ENCODE data around the gene ETV2. TPM values are rescaled to one million over a fixed set of nuclear protein-coding genes. Genes with fewer than 3 reads are reported as not detected.

Gene ETV2
- total RNA-seq, 1 donor from 2014 or later = 1.3 TPM

DNA sequence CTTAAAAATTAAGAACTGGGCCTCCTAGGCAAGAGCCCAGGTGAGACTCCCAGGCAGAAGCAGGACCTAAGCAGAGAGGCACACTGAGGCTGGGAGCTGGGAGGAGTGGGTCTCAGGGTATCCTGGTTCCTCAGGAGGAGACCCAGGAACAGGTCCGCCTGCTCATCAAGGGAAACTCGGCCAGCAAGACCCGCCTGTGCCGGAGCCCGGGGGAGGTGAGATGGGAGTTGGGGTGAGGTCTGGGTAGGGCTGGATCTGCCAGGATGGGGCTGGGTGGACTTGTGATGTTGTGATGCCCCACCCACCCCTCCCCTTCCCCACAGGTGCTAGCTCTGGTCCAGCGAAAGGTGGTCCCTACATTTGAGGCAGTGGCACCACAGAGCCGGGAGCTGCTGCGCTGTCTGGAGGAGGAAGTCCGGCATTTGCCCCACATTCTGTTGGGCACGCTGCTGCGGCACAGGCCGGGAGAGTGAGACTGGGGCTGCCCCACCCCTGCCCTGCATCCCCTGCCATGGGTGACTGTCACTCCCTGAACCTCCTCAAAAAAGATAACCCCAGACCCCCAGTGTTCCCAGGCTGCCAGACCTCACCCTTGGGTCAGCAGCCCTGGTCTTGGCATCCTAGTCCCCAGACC, 22.1 kb upstream of the ETV2 start:
- no peak overlapping the region for H3K4me3 Mint-ChIP-seq (ENCODE audit: unreplicated experiment)
- peaks cover 6% of the 10 kb centered on the region for H3K36me3 Mint-ChIP-seq (ENCODE audit: unreplicated experiment)
- no peaks in the 10 kb centered on the region for H3K4me1 Mint-ChIP-seq (ENCODE audit: unreplicated experiment)
- H3K27me3 Mint-ChIP-seq (ENCODE audit: unreplicated experiment) = no peaks in the 10 kb centered on the region
- no peaks in the 10 kb centered on the region for H3K9me3 Mint-ChIP-seq (ENCODE audit: unreplicated experiment)
- H3K27ac Mint-ChIP-seq (ENCODE audit: unreplicated experiment) = no peak overlapping the region
- DNase-seq (ENCODE audit: extremely low spot score, unreplicated experiment) = no peak
- TF ChIP-seq, protein P1, sequence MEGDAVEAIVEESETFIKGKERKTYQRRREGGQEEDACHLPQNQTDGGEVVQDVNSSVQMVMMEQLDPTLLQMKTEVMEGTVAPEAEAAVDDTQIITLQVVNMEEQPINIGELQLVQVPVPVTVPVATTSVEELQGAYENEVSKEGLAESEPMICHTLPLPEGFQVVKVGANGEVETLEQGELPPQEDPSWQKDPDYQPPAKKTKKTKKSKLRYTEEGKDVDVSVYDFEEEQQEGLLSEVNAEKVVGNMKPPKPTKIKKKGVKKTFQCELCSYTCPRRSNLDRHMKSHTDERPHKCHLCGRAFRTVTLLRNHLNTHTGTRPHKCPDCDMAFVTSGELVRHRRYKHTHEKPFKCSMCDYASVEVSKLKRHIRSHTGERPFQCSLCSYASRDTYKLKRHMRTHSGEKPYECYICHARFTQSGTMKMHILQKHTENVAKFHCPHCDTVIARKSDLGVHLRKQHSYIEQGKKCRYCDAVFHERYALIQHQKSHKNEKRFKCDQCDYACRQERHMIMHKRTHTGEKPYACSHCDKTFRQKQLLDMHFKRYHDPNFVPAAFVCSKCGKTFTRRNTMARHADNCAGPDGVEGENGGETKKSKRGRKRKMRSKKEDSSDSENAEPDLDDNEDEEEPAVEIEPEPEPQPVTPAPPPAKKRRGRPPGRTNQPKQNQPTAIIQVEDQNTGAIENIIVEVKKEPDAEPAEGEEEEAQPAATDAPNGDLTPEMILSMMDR (IDR thresholded peaks at IDR 0.05) = no peak

DNA sequence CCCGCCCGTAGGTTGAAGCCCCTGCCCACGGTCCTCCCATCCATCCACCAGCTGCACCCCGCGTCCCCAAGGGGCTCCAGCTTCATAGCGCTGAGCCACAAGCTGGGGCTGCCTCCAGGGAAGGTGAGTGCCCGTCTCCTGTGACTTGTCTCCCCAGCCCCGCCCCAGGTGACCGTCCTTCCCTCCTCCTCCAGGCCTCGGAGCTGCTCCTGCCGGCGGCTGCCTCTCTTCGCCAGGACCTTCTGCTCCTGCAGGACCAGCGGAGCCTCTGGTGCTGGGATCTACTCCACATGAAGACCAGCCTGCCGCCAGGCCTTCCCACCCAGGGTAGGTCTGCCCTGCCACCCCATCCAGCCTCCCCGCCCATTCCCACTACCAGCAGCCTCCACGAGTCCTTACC, 21.5 kb upstream of the ETV2 start:
- Mint-ChIP-seq H3K9me3 (ENCODE audit: unreplicated experiment) (no peaks in the 10 kb centered on the region), H3K4me1 (ENCODE audit: unreplicated experiment) (no peaks in the 10 kb centered on the region), H3K36me3 (ENCODE audit: unreplicated experiment) (peaks cover 6% of the 10 kb centered on the region), H3K27ac (ENCODE audit: unreplicated experiment) (no peak overlapping the region), H3K27me3 (ENCODE audit: unreplicated experiment) (no peaks in the 10 kb centered on the region), H3K4me3 (ENCODE audit: unreplicated experiment) (no peak overlapping the region)
- no peak for DNase-seq (ENCODE audit: extremely low spot score, unreplicated experiment)
- TF ChIP-seq, protein P1 (IDR thresholded peaks at IDR 0.05) = no peak

DNA sequence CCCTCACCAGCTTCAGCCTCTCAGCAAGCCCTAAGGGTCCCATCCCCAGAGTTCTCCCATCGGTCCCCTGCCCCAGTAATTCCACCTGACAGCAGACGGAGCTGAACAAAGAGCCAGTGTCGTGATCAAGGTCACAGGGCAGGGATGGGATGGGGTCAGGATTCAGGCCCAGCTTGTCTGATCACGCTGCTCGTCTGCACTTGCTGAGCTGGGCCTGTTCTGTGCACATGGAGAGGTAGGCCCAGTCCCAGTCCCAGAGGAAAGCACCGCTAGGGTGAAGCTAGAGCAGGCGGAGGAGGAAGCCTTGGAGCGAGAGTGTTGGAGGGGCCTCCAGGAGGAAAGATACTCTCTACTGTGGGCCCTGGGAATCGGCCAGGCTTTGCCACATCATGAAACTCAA, 19.8 kb upstream of the ETV2 start:
- no peaks in the 10 kb centered on the region for H3K9me3 Mint-ChIP-seq (ENCODE audit: unreplicated experiment)
- H3K27me3 Mint-ChIP-seq (ENCODE audit: unreplicated experiment) = no peaks in the 10 kb centered on the region
- H3K27ac Mint-ChIP-seq (ENCODE audit: unreplicated experiment) = no peak overlapping the region
- H3K36me3 Mint-ChIP-seq (ENCODE audit: unreplicated experiment) = peaks cover 3% of the 10 kb centered on the region
- TF ChIP-seq, protein P1 (IDR thresholded peaks at IDR 0.05) = no peak
- no peak overlapping the region for H3K4me3 Mint-ChIP-seq (ENCODE audit: unreplicated experiment)
- no peak for DNase-seq (ENCODE audit: extremely low spot score, unreplicated experiment)
- peaks cover 1% of the 10 kb centered on the region for H3K4me1 Mint-ChIP-seq (ENCODE audit: unreplicated experiment)

DNA sequence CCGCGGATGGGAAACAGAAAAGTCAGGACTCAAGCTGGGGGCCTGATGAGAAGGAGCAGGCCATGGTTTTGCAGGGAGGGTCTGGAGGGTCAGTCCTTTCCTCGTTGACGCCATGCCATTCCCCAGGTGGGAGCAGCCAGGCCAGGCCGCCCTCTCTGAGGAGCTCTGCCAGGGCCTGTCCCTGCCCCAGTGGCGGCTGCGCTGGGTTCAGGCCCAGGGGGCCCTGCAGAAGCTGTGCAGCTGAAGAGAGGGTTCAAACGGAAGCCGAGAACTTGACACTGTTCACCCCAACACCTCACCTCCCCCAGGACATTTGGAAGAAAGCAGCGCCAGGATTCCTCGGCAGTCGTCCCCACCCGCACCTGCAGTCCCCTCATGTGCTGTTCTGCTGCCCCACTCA, 18.8 kb upstream of the ETV2 start:
- no peaks in the 10 kb centered on the region for H3K9me3 Mint-ChIP-seq (ENCODE audit: unreplicated experiment)
- H3K4me3 Mint-ChIP-seq (ENCODE audit: unreplicated experiment) = no peak overlapping the region
- H3K36me3 Mint-ChIP-seq (ENCODE audit: unreplicated experiment) = peaks cover 3% of the 10 kb centered on the region
- TF ChIP-seq, protein P1 (IDR thresholded peaks at IDR 0.05) = no peak
- H3K27me3 Mint-ChIP-seq (ENCODE audit: unreplicated experiment) = no peaks in the 10 kb centered on the region
- DNase-seq (ENCODE audit: extremely low spot score, unreplicated experiment) = no peak
- H3K27ac Mint-ChIP-seq (ENCODE audit: unreplicated experiment) = no peak overlapping the region
- H3K4me1 Mint-ChIP-seq (ENCODE audit: unreplicated experiment) = peaks cover 1% of the 10 kb centered on the region

DNA sequence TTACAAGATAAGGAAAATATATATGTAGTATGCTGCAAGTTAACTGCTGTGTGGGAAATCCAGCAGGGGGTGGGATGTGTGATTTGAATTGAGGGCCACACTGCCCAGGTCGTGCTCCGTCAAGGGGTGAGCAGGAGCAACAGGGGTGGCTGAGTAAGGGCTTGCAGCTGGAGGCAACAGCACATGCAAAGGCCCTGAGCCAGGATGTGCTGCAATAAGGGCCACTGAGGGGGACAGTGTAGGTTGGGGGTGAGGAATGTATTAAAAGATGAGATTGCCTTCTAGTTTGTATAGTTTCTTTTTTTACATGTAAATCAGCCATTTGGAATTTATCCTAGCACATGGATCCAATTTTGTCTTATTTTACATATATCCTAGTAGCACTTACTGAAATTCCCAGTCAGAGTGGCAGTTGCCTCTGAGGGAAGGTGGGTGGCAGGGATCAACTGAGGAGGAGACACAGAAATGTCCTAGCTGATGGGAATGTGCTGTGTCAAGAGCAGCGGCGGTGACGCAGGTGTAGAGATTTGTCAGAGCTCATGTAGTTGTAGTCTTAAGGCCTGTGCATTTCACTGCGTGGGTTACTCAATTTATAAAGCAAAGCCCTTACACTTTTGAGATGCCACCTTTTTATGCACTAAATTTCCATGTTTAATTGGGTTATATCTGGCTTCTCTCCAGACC, 18.1 kb upstream of the ETV2 start:
- Mint-ChIP-seq H3K4me3 (ENCODE audit: unreplicated experiment) (no peak overlapping the region), H3K27me3 (ENCODE audit: unreplicated experiment) (no peaks in the 10 kb centered on the region), H3K9me3 (ENCODE audit: unreplicated experiment) (no peaks in the 10 kb centered on the region), H3K27ac (ENCODE audit: unreplicated experiment) (no peak overlapping the region), H3K36me3 (ENCODE audit: unreplicated experiment) (peaks cover 3% of the 10 kb centered on the region), H3K4me1 (ENCODE audit: unreplicated experiment) (peaks cover 6% of the 10 kb centered on the region)
- TF ChIP-seq, protein P1 (IDR thresholded peaks at IDR 0.05) = no peak
- no peak for DNase-seq (ENCODE audit: extremely low spot score, unreplicated experiment)

All from osteocyte (in vitro differentiated cells).